Trophoblast cell (in vitro differentiated cells and primary cell): ENCODE results near the gene TACC2.
A peak's percentile ranks its signal among the peaks of the same experiment; 100 is the strongest.

Source experiments
- DNase-seq, 2 donors: peaks; one replicate each; pipeline ENCODE4 v3.0.0-alpha.2; 2016
- H2AFZ ChIP-seq: 2 replicates; pipeline ENCODE4 v1.6.1; 2013; ENCODE audit warnings: low read length, moderate library complexity, mild to moderate bottlenecking; ENCODE audit not compliant: insufficient read depth, poor library complexity
- H2AK5ac ChIP-seq: 2 replicates; pipeline ENCODE4 v1.6.1; 2013; ENCODE audit warnings: mild to moderate bottlenecking, low read length
- H2BK120ac ChIP-seq: 2 replicates; pipeline ENCODE4 v1.6.1; 2013; ENCODE audit warnings: low read length, mild to moderate bottlenecking, moderate library complexity; ENCODE audit not compliant: insufficient read depth, poor library complexity
- H2BK12ac ChIP-seq: 2 replicates; pipeline ENCODE4 v1.6.1; 2013; ENCODE audit warnings: mild to moderate bottlenecking, low read length, moderate library complexity
- H2BK5ac ChIP-seq: 2 replicates; pipeline ENCODE4 v1.6.1; 2013; ENCODE audit warnings: low read length, low read depth, moderate library complexity, mild to moderate bottlenecking; ENCODE audit not compliant: poor library complexity
- H3K14ac ChIP-seq: 2 replicates; pipeline ENCODE4 v1.6.1; 2013; ENCODE audit warnings: mild to moderate bottlenecking, low read length
- H3K18ac ChIP-seq: 2 replicates; pipeline ENCODE4 v1.6.1; 2013; ENCODE audit warnings: mild to moderate bottlenecking, low read length
- H3K23ac ChIP-seq: 2 replicates; pipeline ENCODE4 v1.6.1; 2013; ENCODE audit warnings: low read length
- H3K27ac ChIP-seq: 2 replicates; pipeline ENCODE4 v1.5.1; 2013; ENCODE audit warnings: low read depth, mild to moderate bottlenecking, inconsistent platforms, low read length, moderate library complexity
- H3K27me3 ChIP-seq: 2 replicates; pipeline ENCODE4 v1.6.1; 2013; ENCODE audit warnings: inconsistent platforms, mild to moderate bottlenecking, low read length, moderate library complexity; ENCODE audit not compliant: insufficient read depth
- H3K36me3 ChIP-seq, 2 experiments: 1 replicate in 1 of 2; 2 replicates in 1 of 2; pipeline ENCODE4 v1.6.1; 2013; ENCODE audit warnings: low read length in 2 of 2, mild to moderate bottlenecking in 2 of 2, moderate library complexity in 1 of 2; ENCODE audit not compliant: insufficient read depth in 2 of 2, control insufficient read depth in 1 of 2
- H3K4ac ChIP-seq: 2 replicates; pipeline ENCODE4 v1.6.1; 2013; ENCODE audit warnings: low read depth, mild to moderate bottlenecking, low read length, moderate library complexity
- H3K4me1 ChIP-seq, 2 experiments: 1 replicate in 1 of 2; 2 replicates in 1 of 2; pipeline ENCODE4 v1.6.1; 2013; ENCODE audit warnings: low read length in 2 of 2, mild to moderate bottlenecking in 2 of 2, moderate library complexity in 1 of 2; ENCODE audit not compliant: insufficient read depth in 2 of 2, control insufficient read depth in 1 of 2
- H3K4me2 ChIP-seq: 2 replicates; pipeline ENCODE4 v1.6.1; 2013; ENCODE audit warnings: inconsistent platforms, mild to moderate bottlenecking, low read length, moderate library complexity
- H3K4me3 ChIP-seq: 2 replicates; pipeline ENCODE4 v1.5.1; 2013; ENCODE audit warnings: mild to moderate bottlenecking, low read depth, low read length, inconsistent platforms
- H3K79me1 ChIP-seq: one replicate; pipeline ENCODE4 v1.6.1; 2013; ENCODE audit warnings: low read length
- H3K79me2 ChIP-seq: 2 replicates; pipeline ENCODE4 v1.6.1; 2013; ENCODE audit warnings: low read length, mild to moderate bottlenecking; ENCODE audit not compliant: control insufficient read depth, insufficient read depth, poor library complexity
- H3K9ac ChIP-seq: 2 replicates; pipeline ENCODE4 v1.6.1; 2013; ENCODE audit warnings: mild to moderate bottlenecking, low read length
- H3K9me3 ChIP-seq: 2 replicates; pipeline ENCODE4 v1.6.1; 2013; ENCODE audit warnings: low read depth, mild to moderate bottlenecking, control low read depth, inconsistent platforms, low read length; ENCODE audit not compliant: insufficient read depth
- H4K12ac ChIP-seq: 2 replicates; pipeline ENCODE4 v1.6.1; 2013; ENCODE audit warnings: low read depth, mild to moderate bottlenecking, low read length, moderate library complexity
- H4K8ac ChIP-seq: 2 replicates; pipeline ENCODE4 v1.6.1; 2013; ENCODE audit warnings: low read depth, mild to moderate bottlenecking, low read length, moderate library complexity
- H4K91ac ChIP-seq: one replicate; pipeline ENCODE4 v1.6.1; 2013; ENCODE audit warnings: low read depth, mild to moderate bottlenecking, low read length, moderate library complexity
- WGBS: extraction: QIAGEN DNeasy Blood & Tissue Kit; methylation state at CpG from one replicate; pipeline ENCODE4 v1.1.7; 2013; ENCODE audit warnings: missing lambda C conversion rate; ENCODE audit not compliant: insufficient read length, insufficient coverage; ENCODE audit errors: extremely low coverage; 5-methylcytosine and 5-hydroxymethylcytosine counted together

The TACC2 gene

DNA sequence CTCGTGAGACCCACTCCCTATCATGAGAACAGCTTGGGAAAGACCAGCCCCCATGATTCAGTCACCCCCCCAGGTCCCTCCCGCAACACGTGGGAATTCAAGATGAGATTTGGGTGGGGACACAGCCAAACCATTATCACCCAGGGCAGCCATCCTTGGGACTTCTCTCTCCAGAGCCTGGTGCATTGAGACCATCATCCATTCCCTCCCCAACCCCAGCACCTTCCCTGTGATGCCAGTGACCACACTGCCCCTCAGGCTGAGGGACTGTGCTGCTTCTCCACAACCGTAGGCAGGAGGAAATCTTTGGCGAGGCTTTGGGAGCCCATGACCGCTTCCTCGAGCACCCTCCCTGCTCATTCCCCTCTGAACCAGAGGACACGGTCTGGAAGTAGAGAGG, 64.4 kb downstream of the TACC2 start:
- no CpG with 5 or more reads among the region's 8 CpGs for WGBS
- DNase-seq = no peak
- H2AK5ac ChIP-seq = no peak overlapping the region

GRCh38 chr10:122054048-122055025, 65.4 kb downstream of the TACC2 start:
- H4K8ac ChIP-seq = no peak overlapping the region
- H3K4ac ChIP-seq = no peak overlapping the region
- H3K4me2 ChIP-seq = no peak overlapping the region

More for the DNA sequence above, 64.4 kb downstream of the TACC2 start:
- Histone ChIP-seq H3K18ac (no peak overlapping the region), H2BK5ac (no peak overlapping the region), H3K4ac (no peak overlapping the region), H4K12ac (no peak overlapping the region), H3K14ac (no peak overlapping the region), H4K8ac (no peak overlapping the region), H2BK120ac (no peak overlapping the region), H3K27me3 (no peaks in the 10 kb centered on the region), H3K79me1 (no peaks in the 10 kb centered on the region), H3K9me3 (no peaks in the 10 kb centered on the region), H3K4me1 (peaks cover 0 to 7% of the 10 kb centered on the region in 2 experiments), H3K79me2 (no peaks in the 10 kb centered on the region), H3K23ac (no peak overlapping the region), H4K91ac (no peak overlapping the region), H3K4me2 (no peak overlapping the region), H2AFZ (no peak overlapping the region), H3K9ac (no peak overlapping the region), H3K27ac (no peak overlapping the region), H2BK12ac (no peak overlapping the region), H3K4me3 (no peak overlapping the region), H3K36me3 (no peaks in the 10 kb centered on the region)

GRCh38 chr10:122055252-122055651, 66.3 kb downstream of the TACC2 start:
- Histone ChIP-seq H3K27me3 (no peaks in the 10 kb centered on the region), H2BK5ac (no peak overlapping the region), H3K4me1 (peaks cover 3 to 9% of the 10 kb centered on the region in 2 experiments), H4K91ac (no peak overlapping the region), H2AK5ac (no peak overlapping the region), H4K12ac (no peak overlapping the region), H2AFZ (no peak overlapping the region), H2BK12ac (no peak overlapping the region), H3K18ac (no peak overlapping the region), H3K4me2 (no peak overlapping the region), H2BK120ac (no peak overlapping the region), H3K4me3 (no peak overlapping the region), H3K79me1 (no peaks in the 10 kb centered on the region), H3K14ac (no peak overlapping the region), H3K4ac (no peak overlapping the region), H3K36me3 (no peaks in the 10 kb centered on the region), H3K23ac (no peak overlapping the region), H4K8ac (no peak overlapping the region), H3K27ac (no peak overlapping the region), H3K9me3 (no peaks in the 10 kb centered on the region), H3K9ac (no peak overlapping the region), H3K79me2 (no peaks in the 10 kb centered on the region)
- WGBS = no CpG with 5 or more reads among the region's 5 CpGs
- no peak for DNase-seq

More at GRCh38 chr10:122054048-122055025, 65.4 kb downstream of the TACC2 start:
- Histone ChIP-seq H3K4me3 (no peak overlapping the region), H3K79me1 (no peaks in the 10 kb centered on the region), H2AFZ (no peak overlapping the region), H2BK120ac (no peak overlapping the region), H3K14ac (no peak overlapping the region), H3K9me3 (no peaks in the 10 kb centered on the region), H3K79me2 (no peaks in the 10 kb centered on the region), H3K18ac (no peak overlapping the region), H3K27ac (no peak overlapping the region), H2AK5ac (no peak overlapping the region), H2BK5ac (no peak overlapping the region), H4K91ac (no peak overlapping the region), H3K23ac (no peak overlapping the region), H3K4me1 (peaks cover 0 to 7% of the 10 kb centered on the region in 2 experiments), H3K36me3 (no peaks in the 10 kb centered on the region), H4K12ac (no peak overlapping the region), H3K9ac (no peak overlapping the region), H2BK12ac (no peak overlapping the region), H3K27me3 (no peaks in the 10 kb centered on the region)
- no CpG with 5 or more reads among the region's 15 CpGs for WGBS
- DNase-seq = peak; percentile 62 to 79

- no peaks in the 10 kb centered on the region for H3K27me3 ChIP-seq
Measured at GRCh38 chr10:122056431-122057094, 67.6 kb downstream of the TACC2 start.

More at GRCh38 chr10:122056431-122057094, 67.6 kb downstream of the TACC2 start:
- Histone ChIP-seq H4K91ac (no peak overlapping the region), H4K8ac (no peak overlapping the region), H2BK5ac (no peak overlapping the region), H3K27ac (no peak overlapping the region), H3K23ac (no peak overlapping the region), H2BK12ac (no peak overlapping the region), H3K18ac (no peak overlapping the region), H3K14ac (no peak overlapping the region), H2AK5ac (no peak overlapping the region), H2AFZ (no peak overlapping the region), H4K12ac (no peak overlapping the region), H3K9ac (no peak overlapping the region), H3K36me3 (no peaks in the 10 kb centered on the region), H3K4ac (no peak overlapping the region), H3K4me1 (peaks cover 3 to 9% of the 10 kb centered on the region in 2 experiments), H3K4me2 (no peak overlapping the region), H3K79me1 (no peaks in the 10 kb centered on the region), H3K79me2 (peaks cover 2% of the 10 kb centered on the region), H3K9me3 (no peaks in the 10 kb centered on the region), H2BK120ac (no peak overlapping the region), H3K4me3 (no peak overlapping the region)
- no CpG with 5 or more reads among the region's 8 CpGs for WGBS
- peak in 1 of 2 donors; percentile 16 for DNase-seq
